Heart right ventricle (tissue), 16 donors: ENCODE data around the gene ZSCAN29. TPM values are rescaled to one million over a fixed set of nuclear protein-coding genes. Genes with fewer than 3 reads are reported as not detected.
A peak's percentile ranks its signal among the peaks of the same experiment; 100 is the strongest.

ENCODE experiments used
- ATAC-seq, 8 donors: fragments of 200-7000 bp; cut with Tn5 transposase; one replicate each; pipeline ENCODE4 v1.9.1; 2020; ENCODE audit warnings: mild to moderate bottlenecking in 8 of 8, moderate library complexity in 8 of 8, moderate number of reproducible peaks in 1 of 8
- DNase-seq, 2 donors: peaks; one replicate each; pipeline ENCODE4 v3.0.0-alpha.2; 2020
- H3K27ac ChIP-seq, 10 donors: fragments of 200-600 bp; sonication (generic) in 2 of 10; one replicate each; pipeline versions ENCODE4 v1.5.0 to v1.8.0; 2020 to 2022; ENCODE audit warnings: mild to moderate bottlenecking in 3 of 10
- H3K27me3 ChIP-seq, 7 donors: fragments of 200-600 bp; one replicate each; pipeline ENCODE4 v1.8.0; 2021 to 2022; ENCODE audit warnings: mild to moderate bottlenecking in 2 of 7
- H3K36me3 ChIP-seq, 9 donors: fragments of 200-600 bp; sonication (generic) in 1 of 9; one replicate each; pipeline versions ENCODE4 v1.5.0 to v1.8.0; 2020 to 2022; ENCODE audit warnings: mild to moderate bottlenecking in 2 of 9
- H3K4me1 ChIP-seq, 9 donors: fragments of 200-600 bp; sonication (generic) in 1 of 9; one replicate each; pipeline versions ENCODE4 v1.5.0 to v1.8.0; 2020 to 2022; ENCODE audit warnings: mild to moderate bottlenecking in 4 of 9
- H3K4me3 ChIP-seq, 10 donors: fragments of 200-600 bp; sonication (generic) in 2 of 10; one replicate each; pipeline versions ENCODE4 v1.5.0 to v1.8.0; 2020 to 2022; ENCODE audit warnings: mild to moderate bottlenecking in 7 of 10, moderate library complexity in 2 of 10
- H3K9me3 ChIP-seq, 11 donors: fragments of 200-600 bp in 10 of 11; sonication (generic) in 2 of 11; one replicate each; pipeline versions ENCODE4 v1.5.0 to v1.8.0; 2013 to 2022; ENCODE audit warnings: mild to moderate bottlenecking in 2 of 11, control low read depth in 1 of 11, moderate library complexity in 1 of 11
- WGBS, 2 donors: extraction: QIAGEN DNeasy Blood & Tissue Kit; methylation state at CpG; one replicate each; pipeline ENCODE4 v1.1.7; 2013; ENCODE audit warnings: inconsistent platforms in 1 of 2; 5-methylcytosine and 5-hydroxymethylcytosine counted together
- intact Hi-C, 10 donors: fragments of 100-400 bp; cut with DNase I; formaldehyde crosslinking; loops; one replicate each; pipeline versions ENCODE4 v1.11.1 to v1.14.2; 2022
- polyA plus RNA-seq, 2 donors: library from polyadenylated mRNA; stranded (reverse); fragments of 200-250 nt; gene quantifications; one replicate each; pipeline ENCODE4 v1.2.3, GENCODE V29; 2013
- total RNA-seq, 10 donors: library from RNA; stranded (reverse); fragmentation: NEBNext Ultra II Directional in 3 of 10; extraction: Animal tissue kit (Norgen Biotek cat#: 25700) in 3 of 10; gene quantifications; one replicate each; pipeline versions ENCODE4 v1.2.1 to v1.2.4, GENCODE V29; 2021 to 2023
- TF ChIP-seq, protein P1 (sequence below), 9 donors: fragments of 200-600 bp; sonication (generic) in 2 of 9; IDR thresholded peaks; one replicate each; pipeline versions ENCODE4 v1.5.0 to v1.8.0; 2021 to 2022; ENCODE audit warnings: antibody characterized with exemption in 9 of 9, mild to moderate bottlenecking in 5 of 9, moderate library complexity in 1 of 9
- donor health status: Arrhythmogenic right ventricular cardiomyopathy.
- donor health status: ischemic (EF 13 %, LVEDD 7.1; RV severe dilation, severe dysfunction).
- donor health status: healthy with polysubstance abuse.
- donor health status: DM: no; HTN: yes; CAD: no.
- donor health status: DM: no; HTN: no; CAD: no.
- donor health status: ischemic (EF 25% LVEDD 6.9; RV normal size, moderate dysfunction).
- donor health status: ischemic (EF 25% LVEDD 5.7; RV mildly dilated, moderate dysfunction).
- donor health status: healthy.
- donor health status: DM: yes; HTN: yes; CAD: no.
- donor health status: Ischemic cardiomyopathy.
- donor health status: ischemic (EF 35%, LVEDD 5.7; RV mildly dilated, moderate dysfunction).
- donor health status: nonischemic (EF 11% LVEDD 7.7; RV severe dilation, severe dysfunction).
- donor health status: DM: yes; HTN: yes; CAD: no.
- donor health status: PGD.
- donor health status: ischemic (EF 29% LVEDD 5.4; RV normal size, mild dysfunction).
- donor health status: nonischemic (EF 23%, LVEDD 6.1; RV moderate dilation, normal function).

ZSCAN29 gene
- total and polyA plus RNA-seq, 12 donors, result 3.5 to 15.7 (median 11.6) TPM

DNA sequence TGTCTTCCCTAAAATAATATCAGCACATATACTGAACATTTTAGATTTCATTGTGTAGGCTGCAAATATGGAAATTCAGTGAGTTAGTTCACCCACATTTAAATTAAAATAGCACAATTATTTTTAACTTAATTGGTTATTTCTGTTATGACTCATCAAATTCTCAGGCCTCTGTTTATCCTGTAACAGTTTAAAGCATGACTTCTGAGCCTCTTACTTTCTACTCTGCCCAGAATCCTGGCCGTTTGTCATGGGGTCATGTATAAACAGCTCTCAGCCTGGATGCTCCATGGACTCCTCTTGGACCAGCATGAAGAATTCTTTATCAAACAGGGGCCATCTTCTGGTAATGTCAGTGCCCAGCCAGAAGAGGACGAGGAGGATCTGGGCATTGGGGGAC, 12.2 kb upstream of the ZSCAN29 start:
- no peak for DNase-seq
- 76 to 91% methylated on average over 2 of the region's 2 CpGs for WGBS, 2 donors
- Histone ChIP-seq H3K9me3 (no peaks in the 10 kb centered on the region), H3K36me3 (peaks cover 0 to 100% (median 43%) of the 10 kb centered on the region in 9 donors), H3K27ac (no peak overlapping the region), H3K27me3 (no peaks in the 10 kb centered on the region), H3K4me1 (no peaks in the 10 kb centered on the region), H3K4me3 (no peak overlapping the region)
- TF ChIP-seq, protein P1, sequence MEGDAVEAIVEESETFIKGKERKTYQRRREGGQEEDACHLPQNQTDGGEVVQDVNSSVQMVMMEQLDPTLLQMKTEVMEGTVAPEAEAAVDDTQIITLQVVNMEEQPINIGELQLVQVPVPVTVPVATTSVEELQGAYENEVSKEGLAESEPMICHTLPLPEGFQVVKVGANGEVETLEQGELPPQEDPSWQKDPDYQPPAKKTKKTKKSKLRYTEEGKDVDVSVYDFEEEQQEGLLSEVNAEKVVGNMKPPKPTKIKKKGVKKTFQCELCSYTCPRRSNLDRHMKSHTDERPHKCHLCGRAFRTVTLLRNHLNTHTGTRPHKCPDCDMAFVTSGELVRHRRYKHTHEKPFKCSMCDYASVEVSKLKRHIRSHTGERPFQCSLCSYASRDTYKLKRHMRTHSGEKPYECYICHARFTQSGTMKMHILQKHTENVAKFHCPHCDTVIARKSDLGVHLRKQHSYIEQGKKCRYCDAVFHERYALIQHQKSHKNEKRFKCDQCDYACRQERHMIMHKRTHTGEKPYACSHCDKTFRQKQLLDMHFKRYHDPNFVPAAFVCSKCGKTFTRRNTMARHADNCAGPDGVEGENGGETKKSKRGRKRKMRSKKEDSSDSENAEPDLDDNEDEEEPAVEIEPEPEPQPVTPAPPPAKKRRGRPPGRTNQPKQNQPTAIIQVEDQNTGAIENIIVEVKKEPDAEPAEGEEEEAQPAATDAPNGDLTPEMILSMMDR (IDR thresholded peaks at IDR 0.05), result no peak
- intact Hi-C loops, result no loop called here
- ATAC-seq, result no peak

DNA sequence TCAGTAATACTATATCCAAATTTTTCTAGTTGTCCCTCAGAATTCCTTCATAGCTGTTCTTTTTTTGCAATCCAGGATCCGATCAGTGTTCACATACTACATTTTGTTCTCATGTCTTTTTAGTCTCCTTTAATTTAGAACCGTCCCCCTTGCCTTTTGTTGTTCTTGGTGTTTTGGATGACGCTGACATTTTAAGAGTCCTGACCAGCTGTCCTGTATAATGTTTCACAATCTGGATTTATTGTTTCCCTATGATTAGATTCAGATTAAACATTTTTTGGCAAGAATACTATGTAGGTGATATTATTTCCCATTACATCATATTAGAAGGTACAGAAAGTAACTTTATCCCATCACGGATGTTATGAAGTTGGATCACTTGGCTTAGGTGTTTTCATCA, 11.5 kb upstream of the ZSCAN29 start:
- no peak for ATAC-seq
- WGBS, 2 donors, result 94% methylated on average over 4 of the region's 4 CpGs
- Histone ChIP-seq H3K4me1 (no peaks in the 10 kb centered on the region), H3K27ac (no peak overlapping the region), H3K4me3 (no peak overlapping the region), H3K27me3 (no peaks in the 10 kb centered on the region), H3K36me3 (peaks cover 0 to 100% (median 38%) of the 10 kb centered on the region in 9 donors), H3K9me3 (no peaks in the 10 kb centered on the region)
- intact Hi-C loops, result no loop called here
- TF ChIP-seq, protein P1 (IDR thresholded peaks at IDR 0.05), result no peak
- DNase-seq, result no peak

DNA sequence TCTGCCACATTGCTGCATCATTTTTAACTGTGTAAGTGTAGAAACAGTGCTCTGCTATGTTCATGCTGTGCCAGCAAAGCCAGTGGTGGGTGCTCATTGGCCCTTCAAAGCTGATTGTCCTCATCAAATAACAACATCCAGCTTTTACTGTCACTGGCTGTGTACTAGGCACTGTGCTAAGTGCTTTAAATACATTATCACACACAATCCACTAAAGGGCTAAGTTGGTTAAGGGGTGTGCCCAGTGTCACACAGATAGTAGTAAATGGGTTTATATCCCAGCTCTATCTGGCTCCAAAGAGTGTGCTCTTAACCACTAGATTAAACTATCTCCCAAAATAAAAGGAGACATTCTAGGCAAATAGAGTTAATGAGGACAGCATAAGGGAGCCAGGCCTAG, 7.8 kb upstream of the ZSCAN29 start:
- TF ChIP-seq, protein P1 (IDR thresholded peaks at IDR 0.05), result no peak

DNA sequence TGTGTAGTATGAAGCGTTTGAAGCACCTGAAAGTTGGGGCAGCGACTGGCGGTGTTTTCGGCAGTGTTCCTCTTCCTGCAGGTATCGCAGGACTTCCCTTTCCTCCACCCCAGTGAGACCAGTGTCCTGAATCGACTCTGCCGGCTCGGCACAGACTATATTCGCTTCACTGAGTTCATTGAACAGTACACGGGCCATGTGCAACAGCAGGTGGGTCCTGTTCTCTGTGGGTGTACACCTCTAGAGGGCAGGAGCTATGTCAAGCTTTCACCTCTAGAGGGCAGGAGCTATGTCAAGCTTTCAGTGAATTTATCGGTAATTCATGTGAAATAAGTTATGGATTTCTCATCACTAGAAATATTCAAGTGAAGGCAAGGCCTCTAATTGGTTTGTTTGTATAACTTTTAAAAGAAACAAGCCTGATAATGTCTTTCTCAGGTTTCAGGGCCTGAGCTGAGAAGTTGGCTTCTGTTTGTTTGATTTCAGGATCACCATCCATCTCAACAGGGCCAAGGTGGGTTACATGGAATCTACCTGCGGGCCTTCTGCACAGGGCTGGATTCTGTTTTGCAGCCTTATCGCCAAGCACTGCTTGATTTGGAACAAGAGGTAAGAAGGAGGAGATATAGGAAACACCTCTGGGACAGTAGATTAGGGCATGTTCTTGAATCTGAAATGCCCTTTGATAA, 5.3 kb upstream of the ZSCAN29 start:
- 78 to 84% methylated on average over 13 of the region's 13 CpGs for WGBS, 2 donors
- no peaks in the 10 kb centered on the region for H3K9me3 ChIP-seq
- peaks cover 0 to 16% (median 10%) of the 10 kb centered on the region in 9 donors for H3K4me1 ChIP-seq
- H3K27ac ChIP-seq, result no peak overlapping the region
- no peaks in the 10 kb centered on the region for H3K27me3 ChIP-seq
- ATAC-seq (peak in 1 of 8 donors; percentile 47), DNase-seq (no peak)
- TF ChIP-seq, protein P1 (IDR thresholded peaks at IDR 0.05), result peak; percentile 21 to 78 (median 64)
- peaks cover 0 to 50% (median 8%) of the 10 kb centered on the region in 9 donors for H3K36me3 ChIP-seq
- intact Hi-C loops, result loop anchor here in 1 of 10 donors (10.0 kb wide), 1 partner anchor 139 kb away; the partner anchor contains the start of gene MAP1A
- H3K4me3 ChIP-seq, result no peak overlapping the region

More for the DNA sequence above, 7.8 kb upstream of the ZSCAN29 start:
- no peaks in the 10 kb centered on the region for H3K9me3 ChIP-seq
- H3K27ac ChIP-seq, result no peak overlapping the region
- no peak for DNase-seq
- no peaks in the 10 kb centered on the region for H3K4me1 ChIP-seq
- no peaks in the 10 kb centered on the region for H3K27me3 ChIP-seq
- H3K36me3 ChIP-seq, result peaks cover 0 to 74% (median 14%) of the 10 kb centered on the region in 9 donors
- ATAC-seq, result no peak
- intact Hi-C loops, result loop anchor here in 1 of 10 donors (10.0 kb wide), 1 partner anchor 136 kb away; the partner anchor contains the start of gene MAP1A
- no peak overlapping the region for H3K4me3 ChIP-seq
